GM18870 (cell line): ENCODE measurements around the gene BTLA.
"Not testable (repeated sequence)": the region's sequence is repeated elsewhere in the genome, so short reads cannot be mapped to it uniquely, and the experiment has no call there.

ENCODE experiments used
- ATAC-seq: cut with Tn5 transposase; IDR thresholded peaks from one replicate; pipeline ENCODE4 v1.9.1; 2021; ENCODE audit warnings: moderate library complexity; ENCODE audit not compliant: unreplicated experiment

BTLA gene, protein sequence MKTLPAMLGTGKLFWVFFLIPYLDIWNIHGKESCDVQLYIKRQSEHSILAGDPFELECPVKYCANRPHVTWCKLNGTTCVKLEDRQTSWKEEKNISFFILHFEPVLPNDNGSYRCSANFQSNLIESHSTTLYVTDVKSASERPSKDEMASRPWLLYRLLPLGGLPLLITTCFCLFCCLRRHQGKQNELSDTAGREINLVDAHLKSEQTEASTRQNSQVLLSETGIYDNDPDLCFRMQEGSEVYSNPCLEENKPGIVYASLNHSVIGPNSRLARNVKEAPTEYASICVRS

DNA sequence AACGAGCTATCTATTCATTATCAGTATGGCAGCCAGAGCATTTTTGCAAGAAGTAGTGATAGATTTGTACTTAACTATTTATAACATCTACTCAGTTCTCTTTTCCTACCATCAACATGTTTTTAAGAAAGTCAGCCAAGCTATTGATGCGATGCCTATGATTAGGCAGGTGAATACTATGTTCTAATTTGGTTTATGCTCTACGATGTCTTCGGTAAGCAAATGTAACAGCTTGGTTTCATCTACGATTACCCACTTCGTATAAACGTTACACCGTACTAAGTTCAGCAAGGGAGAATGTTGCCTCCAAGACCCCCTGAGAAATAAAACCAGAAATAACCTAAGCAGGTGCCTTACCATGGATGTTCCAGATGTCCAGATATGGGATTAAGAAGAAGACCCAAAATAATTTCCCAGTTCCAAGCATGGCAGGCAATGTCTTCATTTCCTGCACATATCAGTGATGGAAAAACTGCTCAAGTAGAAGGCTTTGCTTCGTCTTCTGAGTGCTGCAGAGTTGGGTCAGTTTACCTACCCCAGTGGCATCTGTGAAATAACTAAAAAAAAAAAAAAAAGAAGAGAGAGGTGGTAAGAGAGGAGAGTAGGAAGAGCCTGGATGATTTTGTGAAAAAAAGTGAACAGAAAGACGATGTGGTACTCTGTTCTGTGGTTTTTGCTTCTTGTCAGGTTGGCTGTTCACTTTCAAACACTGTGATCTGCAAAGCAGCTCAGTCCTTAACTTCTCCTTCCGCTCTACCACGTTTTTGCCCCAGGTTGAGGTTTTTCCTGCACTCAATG is at the start of gene BTLA:
BTLA (minus strand) TSS at position 559 of the 798 bp plus-strand sequence; CDS start at position 445, 114 bp downstream.
- peak; percentile 41 for ATAC-seq

DNA sequence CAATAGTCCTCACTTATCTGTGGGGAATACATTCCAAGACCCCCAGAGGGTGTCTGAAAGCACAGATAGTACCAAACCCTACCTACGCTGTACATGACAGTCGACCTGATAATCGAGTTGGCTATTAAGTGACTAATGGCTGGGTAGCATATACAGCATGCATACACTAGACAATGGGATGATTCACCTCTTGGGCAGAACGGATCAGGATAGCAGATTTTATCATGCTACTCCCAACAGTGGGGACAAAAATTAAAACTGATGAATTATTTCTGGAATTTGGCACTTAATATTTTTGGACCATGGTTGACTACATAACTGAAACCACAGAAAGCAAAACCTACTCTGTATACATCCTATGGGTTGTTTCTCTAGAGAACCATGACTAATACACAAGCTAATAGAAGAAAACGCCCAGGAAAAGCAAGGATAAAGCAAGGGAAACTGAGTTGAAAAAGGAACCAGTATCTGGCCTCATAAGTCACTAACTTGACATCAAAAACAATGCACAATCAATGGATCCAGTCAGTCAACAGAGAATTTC is 47.0 kb upstream of the BTLA start:
- no peak for ATAC-seq

DNA sequence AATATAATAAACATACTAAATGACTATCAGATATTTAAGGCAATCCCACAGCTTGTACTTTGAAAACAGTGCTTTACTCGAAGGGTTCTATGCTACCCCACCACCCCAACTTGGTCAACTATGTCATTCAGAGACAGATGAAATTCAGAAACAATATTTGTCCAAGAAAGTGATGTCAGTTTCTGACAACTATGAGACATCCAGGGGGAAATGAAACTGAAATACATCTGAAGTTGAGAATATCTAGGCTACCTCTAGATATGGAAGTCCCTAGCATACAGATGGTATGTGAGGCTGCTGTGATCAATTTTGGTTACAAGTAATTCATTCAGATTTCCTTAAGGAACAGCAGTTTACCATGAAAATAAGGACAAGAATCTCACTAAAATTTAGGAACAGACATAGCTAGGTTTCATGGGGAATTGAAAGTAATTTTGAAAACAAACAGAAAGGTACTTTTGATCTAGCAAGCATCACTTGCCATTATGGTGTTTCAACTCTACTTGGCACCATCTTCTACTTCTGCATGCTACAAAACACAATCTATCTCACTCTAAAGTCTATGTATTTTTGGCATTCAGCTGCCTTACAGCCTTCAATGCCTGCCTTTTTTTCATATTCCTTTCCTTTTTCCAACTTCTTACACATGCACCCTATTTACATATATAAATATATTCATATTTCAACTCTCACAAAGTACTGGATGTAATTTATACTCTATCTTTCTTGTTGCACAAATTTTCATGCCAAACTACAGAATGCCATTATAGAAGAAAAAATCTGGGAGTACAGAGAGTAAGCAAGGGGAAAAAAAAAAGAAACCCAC is 40.8 kb upstream of the BTLA start:
- ATAC-seq: peak; percentile 86

DNA sequence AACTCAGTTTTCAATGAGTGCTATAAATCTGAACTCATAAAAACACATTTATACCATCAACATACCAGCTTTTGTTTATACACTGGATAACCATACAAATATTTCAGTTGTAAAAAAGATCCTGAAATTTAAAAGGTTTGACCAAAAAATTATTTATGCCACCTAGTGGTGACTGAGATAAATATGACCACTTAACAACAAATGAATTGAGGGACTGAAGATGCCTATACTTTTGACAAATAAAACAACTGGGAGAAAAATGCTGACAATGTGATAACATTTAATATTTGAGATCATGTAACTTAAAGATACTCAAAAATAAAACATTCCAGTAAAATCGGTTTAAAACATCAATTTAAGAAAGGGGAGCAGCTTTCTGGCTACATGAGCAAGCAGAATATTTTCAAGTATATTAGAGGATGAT is 32.1 kb upstream of the BTLA start:
- ATAC-seq: no peak

DNA sequence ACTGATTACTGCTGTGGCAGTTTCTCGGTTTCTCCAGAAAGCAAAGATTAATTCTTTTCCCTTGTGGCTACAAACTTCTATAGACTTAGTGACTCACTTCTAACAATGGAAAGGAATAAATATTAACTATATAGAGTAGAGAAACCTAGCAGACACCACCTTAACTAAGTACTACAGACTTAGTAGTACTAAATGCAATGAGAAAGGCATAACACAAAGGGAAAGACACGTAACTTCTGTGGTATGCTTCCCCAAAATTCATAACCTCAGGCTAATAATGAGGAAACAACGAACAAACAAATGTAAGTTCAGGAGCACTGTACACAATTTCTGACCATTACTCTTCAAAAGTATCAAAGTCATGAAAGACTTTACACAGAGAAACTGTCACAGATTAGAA is 31.3 kb upstream of the BTLA start:
- ATAC-seq: no peak

DNA sequence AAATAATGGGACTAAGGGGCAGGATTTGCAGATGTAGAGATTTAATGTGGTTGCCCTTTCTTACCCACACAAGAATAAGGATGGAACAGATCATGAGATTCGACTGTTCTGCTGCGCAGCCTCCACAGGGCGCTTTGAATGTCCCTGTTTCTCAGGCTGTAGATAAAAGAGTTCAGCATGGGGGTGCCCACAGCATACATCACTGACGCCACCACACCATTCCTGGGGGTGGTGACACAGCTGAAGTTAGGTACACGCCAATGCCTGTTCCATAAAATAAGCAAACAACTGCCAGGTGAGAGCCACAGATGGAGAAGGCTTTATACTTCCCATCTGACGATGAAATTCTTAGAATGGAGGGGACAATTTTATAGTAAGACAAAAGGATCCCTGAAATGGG is 24.9 kb upstream of the BTLA start:
- ATAC-seq: not testable (repeated sequence)

DNA sequence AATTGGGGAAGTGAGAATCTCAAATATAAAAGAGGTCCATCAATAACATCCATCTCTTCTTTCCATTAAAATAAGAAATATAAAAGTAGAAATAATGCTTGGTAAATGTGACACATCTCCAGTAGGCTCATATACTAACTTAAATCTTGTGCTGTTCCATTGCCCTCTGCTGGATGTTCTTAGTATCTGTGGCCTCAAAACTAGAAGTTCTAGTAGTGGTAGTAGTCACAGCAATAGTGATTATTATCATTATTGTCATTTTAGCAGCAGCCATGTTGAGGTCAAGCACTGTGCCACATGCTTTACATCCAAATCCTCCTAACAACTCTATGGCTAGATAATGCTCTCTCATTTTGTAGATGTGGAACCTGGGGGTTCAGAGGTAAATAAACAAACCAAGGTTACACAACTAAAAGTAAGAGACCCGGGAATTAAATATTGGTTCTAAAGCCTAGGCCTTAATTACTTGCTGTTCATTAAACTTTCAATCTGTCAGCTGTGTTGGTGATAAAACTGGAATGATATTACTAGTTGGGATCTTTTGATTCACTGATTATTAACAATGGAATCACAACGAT is 20.2 kb upstream of the BTLA start:
- ATAC-seq: no peak

DNA sequence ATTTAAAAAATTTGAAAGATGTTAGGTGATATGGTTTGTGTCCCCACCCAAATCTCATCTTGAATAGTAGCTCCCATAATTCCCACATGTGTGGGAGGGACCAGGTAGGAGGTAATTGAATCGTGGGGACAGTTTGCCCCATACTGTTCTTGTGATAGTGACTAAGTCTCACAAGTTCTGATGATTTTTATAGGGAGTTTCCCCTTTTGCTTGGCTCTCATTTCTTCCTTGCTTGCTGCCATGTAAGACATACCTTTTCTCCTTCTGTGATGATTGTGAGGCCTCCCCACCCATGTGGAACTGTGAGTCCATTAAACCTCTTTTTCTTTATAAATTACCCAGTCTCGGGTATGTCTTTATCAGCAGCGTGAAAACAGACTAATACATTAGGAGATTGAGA is 19.7 kb upstream of the BTLA start:
- ATAC-seq: not testable (repeated sequence)

DNA sequence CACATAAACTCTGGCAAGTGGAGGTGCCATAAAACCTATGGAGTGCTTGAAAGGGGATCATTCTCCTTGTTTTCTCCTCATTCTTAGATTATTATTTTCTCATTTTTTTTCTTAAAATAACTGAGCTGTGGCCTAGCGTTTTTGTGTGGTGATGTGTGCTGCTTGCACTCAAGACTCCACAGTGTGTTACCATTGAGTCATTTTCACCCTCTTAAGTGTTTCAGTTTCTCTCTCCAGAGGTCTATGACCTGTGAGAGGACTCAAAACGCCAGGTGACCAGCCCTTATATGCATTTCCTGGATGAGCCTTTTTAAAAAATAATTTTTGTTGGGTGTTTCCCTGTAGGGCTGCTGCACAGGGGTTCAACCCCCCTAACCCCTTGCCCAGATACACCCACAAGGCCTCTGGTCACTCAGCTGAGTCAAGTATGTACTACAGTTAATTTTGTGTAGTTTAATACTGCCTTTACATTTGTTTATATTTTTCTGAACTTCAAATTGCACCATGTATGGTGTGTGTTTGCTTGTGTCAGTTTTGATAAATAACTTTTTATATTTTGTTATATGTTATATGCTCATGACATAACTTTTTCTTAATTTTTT is 15.4 kb upstream of the BTLA start:
- peak; percentile 98 for ATAC-seq

DNA sequence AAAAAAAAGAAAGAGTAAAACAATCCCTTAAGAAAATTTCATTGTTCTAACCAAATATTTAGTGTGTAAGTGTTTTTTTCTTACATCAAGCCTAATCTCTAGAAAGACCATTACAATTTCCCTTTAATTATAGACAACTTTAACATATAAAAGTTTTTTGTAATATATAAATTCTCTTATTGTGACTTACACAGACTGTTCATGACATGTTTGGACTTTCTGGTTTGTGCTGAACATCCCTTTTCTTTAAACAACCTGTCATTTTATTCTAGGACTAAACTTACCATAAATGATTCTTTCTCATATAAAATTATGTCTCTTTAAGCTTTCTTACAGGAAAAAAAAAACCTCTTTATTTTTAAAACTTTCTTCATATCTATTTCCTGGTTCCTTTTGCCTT is 13.0 kb upstream of the BTLA start:
- ATAC-seq: no peak

DNA sequence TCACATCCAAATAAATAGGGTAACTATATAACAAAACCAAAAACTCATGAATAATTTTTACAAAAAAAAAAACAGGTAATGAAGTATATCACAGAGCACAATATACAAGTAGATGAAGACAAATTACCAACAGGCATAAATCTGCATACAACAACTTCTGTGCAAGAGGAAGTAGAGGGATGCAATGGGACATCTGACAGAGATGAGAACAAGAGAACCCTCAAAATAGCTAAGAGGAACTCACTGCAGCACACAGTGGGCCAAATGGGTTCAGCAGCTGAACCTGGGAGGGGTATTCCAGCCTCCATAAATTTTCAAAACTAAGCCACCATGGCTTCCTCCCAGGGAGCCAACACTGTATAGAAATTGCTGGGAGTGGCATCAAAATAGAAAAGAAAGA is 9.6 kb upstream of the BTLA start:
- ATAC-seq: no peak

DNA sequence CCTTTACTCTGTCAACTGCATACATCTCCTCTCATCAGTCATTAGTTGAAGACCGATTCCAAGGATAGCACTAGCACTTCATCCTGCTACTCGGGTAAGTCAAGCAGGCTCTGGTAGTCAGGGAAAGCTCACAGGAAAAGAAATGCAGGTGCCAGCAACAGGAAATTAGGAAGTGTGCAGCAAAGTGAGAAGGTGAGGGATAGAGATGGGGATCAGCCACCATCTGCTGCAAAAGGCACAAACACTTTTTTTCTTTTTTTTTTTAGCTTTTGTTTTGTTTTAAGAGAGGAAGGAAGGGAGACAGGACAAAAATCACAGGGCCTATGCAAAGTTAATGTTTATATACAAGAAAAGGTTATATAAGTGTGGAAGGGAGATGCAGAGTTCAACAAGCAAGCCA is 9.0 kb upstream of the BTLA start:
- ATAC-seq: no peak

DNA sequence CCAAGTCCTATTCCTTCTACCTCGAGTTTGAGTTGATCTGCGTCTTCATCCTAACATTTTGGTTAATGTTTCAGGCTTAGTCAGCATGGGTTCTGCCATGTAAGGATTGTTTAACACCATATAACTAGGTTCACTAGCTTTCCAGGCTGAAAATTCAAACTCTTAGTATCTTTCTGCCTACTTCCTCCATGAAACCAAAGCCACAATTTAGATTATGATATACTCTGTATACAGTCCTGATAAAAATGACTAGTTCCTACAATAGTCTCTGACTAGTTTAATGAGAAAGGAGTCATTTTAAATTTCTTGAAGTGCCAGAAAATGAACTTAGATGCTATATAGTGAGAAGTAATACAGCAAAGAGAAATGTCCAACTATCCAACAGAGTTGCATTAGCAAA is 6.6 kb upstream of the BTLA start:
- ATAC-seq: no peak

DNA sequence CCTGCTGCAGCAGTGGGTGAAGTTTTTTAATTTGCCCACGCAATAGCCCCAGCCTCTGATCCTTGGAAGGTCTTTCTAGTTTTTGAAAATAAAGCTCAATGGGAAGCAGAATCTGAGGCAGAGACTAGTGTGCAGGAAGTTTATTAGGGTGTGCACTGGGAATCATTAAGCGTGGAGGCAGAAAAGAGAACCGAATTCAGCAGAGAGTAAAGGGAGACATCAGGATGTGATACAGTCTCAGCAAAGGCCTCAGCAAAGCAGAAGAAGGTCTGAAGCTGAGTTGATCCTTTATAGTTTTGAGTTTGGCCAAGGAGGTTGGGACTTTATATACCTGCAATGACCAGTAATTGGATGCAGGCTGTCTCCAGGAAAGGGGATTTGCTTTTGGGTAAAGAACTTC is 4.9 kb upstream of the BTLA start:
- no peak for ATAC-seq

DNA sequence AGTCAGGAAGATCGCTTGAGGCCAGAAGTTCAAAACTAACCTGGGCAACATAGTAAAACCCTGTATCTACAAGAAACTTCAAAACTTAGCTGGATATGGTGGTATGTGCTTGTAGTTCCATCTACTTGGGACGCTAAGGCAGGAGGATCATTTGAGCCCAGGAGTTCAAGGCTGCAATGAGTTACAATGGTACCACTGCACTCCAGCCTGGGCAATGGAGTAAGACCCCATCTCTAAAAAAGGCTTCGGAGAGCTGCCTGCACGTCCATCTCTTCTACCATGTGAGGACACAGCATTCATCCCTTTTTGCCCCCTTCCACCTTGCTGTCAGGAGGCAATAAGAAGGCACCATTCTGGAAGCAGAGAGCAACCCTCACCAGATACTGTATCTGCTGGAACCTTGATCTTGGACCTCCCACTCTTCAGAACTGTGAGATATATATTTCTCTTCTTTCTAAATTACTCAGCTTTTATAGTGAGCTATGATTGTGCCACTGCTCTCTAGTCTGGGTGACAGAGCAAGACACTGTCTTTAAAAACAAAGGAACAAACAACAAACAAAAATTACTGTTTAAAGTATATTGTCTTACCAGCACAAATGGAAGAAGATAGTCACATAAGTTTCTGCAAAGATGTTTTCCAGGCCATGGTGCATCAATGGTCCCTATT is 4.2 kb upstream of the BTLA start:
- no peak for ATAC-seq

DNA sequence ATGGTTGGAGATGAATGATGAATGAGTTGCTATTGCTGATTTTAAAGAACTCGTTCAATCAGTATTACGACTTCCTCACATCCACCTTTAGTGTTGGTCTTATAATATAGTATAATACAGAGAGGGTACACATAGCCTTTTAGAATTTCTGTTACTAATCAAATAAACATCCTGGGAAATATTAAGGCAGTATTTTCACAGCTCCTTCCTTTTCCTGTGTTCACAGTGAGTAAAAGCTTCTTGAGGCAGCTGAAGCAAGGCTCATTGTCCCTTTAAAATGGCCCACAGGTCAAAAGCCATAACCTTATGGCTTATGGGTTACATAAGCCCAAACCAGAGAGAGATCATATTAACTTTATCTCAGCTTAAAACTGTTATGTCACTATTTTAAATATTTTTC is 1.3 kb upstream of the BTLA start:
- ATAC-seq: no peak

DNA sequence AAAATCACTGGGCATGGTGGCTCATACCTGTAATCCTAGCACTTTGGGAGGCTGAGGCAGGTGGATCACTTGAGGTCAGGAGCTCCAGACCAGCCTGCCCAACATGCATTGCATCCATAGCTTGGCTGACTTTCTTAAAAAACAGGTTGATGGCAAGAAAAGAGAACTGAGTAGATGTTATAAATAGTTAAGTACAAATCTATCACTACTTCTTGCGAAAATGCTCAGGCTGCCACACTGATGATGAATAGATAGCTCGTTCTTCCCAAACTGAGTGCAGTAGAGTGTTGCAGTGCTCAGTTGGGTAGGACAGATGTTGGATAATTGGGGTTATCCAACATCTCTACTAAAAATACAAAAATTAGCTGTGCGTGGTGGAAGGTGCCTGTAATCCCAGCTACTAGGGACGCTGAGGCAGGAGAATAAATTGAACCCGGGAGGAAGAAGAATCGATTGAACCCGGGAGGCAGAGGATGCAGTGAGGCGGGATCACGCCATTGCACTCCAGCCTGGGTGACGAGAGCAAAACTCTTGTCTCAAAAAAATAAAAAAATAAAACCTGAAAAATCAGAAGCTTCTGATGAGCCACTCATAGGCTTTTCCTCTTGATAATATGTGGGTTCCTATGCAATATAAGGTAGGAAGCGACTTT is 1.2 kb downstream of the BTLA start:
- no peak for ATAC-seq

DNA sequence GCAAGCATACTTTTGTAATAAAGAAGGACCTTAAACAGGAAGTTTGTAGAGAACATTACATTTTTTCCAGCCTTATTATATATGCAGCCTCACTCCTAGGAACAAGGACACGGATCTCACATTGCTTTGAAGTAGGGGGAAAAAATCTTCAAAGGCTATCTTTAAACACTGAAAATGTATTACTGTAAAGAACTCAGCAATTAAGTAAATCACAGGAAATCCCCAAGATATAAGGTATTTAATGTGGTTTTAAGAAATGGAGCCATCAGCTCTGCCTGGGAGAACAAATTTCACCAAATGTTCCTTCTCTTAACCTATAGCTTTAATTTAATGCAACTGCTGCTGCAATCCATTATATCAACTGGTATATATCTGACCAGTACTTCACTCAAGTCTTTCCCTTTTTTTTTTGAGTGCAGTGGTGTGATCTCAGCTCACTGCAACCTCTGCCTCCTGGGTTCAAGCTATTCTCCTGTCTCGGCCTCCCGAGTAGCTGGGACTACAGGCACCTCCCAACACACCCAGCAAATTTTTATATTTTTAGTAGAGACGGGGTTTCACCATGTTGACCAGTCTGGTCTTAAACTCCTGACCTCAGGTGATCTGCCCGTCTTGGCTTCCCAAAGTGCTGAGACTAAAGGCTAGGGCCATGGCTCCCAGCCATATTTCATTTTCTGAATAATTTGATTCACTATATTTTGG is 2.8 kb downstream of the BTLA start:
- no peak for ATAC-seq

DNA sequence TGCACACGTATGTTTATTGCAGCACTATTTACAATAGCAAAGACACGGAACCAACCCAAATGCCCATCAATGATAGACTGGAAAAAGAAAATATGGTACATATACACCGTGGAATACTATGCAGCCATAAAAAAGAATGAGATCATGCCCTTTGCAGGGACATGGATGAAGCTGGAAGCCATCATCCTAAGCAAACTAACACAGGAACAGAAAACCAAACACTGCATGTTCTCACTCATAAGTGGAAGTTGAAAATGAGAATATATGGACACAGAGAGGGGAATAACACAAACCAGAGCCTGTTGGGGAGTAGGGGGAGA is 4.9 kb downstream of the BTLA start:
- not testable (repeated sequence) for ATAC-seq
